Ectodermal cell (in vitro differentiated cells): ENCODE data around the gene KCNK16.

Source experiments
- H3K27ac ChIP-seq: 2 replicates; pipeline ENCODE4 v1.7.0; 2013; ENCODE audit warnings: mild to moderate bottlenecking, low read depth, low read length; ENCODE audit not compliant: insufficient read depth, poor library complexity, severe bottlenecking
- H3K27me3 ChIP-seq: 2 replicates; pipeline ENCODE4 v1.7.0; 2013; ENCODE audit warnings: mild to moderate bottlenecking, low read length; ENCODE audit not compliant: insufficient read depth, control insufficient read depth, poor library complexity, severe bottlenecking
- H3K36me3 ChIP-seq: one replicate; pipeline ENCODE4 v1.7.0; 2013; ENCODE audit warnings: low read length; ENCODE audit not compliant: control insufficient read depth, insufficient read depth
- H3K4me1 ChIP-seq: one replicate; pipeline ENCODE4 v1.7.0; 2013; ENCODE audit warnings: low read length; ENCODE audit not compliant: control insufficient read depth, insufficient read depth
- H3K4me3 ChIP-seq: 2 replicates; pipeline ENCODE4 v1.7.0; 2013; ENCODE audit warnings: low read depth, low read length, control low read depth; ENCODE audit not compliant: insufficient read depth
- H3K9me3 ChIP-seq: 2 replicates; pipeline ENCODE4 v1.7.0; 2013; ENCODE audit warnings: mild to moderate bottlenecking, low read length, moderate library complexity; ENCODE audit not compliant: control insufficient read depth
- WGBS, 2 experiments: methylation state at CpG; one replicate each; pipeline ENCODE4 v1.1.7; 2013; ENCODE audit warnings: missing lambda C conversion rate in 2 of 2; 5-methylcytosine and 5-hydroxymethylcytosine counted together

KCNK16 gene

GRCh38 chr6:39266782-39267355, 55.6 kb downstream of the KCNK16 start:
- no peaks in the 10 kb centered on the region for H3K27me3 ChIP-seq
- H3K9me3 ChIP-seq, result no peaks in the 10 kb centered on the region
- H3K4me1 ChIP-seq, result no peaks in the 10 kb centered on the region
- no peaks in the 10 kb centered on the region for H3K36me3 ChIP-seq
- no peak overlapping the region for H3K27ac ChIP-seq
- 87 to 92% methylated on average over 5 of the region's 5 CpGs for WGBS, 2 experiments
- H3K4me3 ChIP-seq, result no peak overlapping the region

- H3K9me3 ChIP-seq, result no peaks in the 10 kb centered on the region
- no peak overlapping the region for H3K4me3 ChIP-seq
- H3K36me3 ChIP-seq, result no peaks in the 10 kb centered on the region
- 82 to 93% methylated on average over 1 to 2 of the region's 2 CpGs for WGBS, 2 experiments
- no peaks in the 10 kb centered on the region for H3K4me1 ChIP-seq
- H3K27ac ChIP-seq, result no peak overlapping the region
- H3K27me3 ChIP-seq, result no peaks in the 10 kb centered on the region
Observed at GRCh38 chr6:39266375-39266774, 56.1 kb downstream of the KCNK16 start.
